K562 (cell line): ENCODE results near the gene PTCH2.

Experiments
- CTCF ChIP-seq, 3 experiments: IDR thresholded peaks in 2 of 3; conservative IDR thresholded peaks in 1 of 3; 2 replicates each; pipeline ENCODE4 v1.5.1; 2011 to 2012; ENCODE audit warnings: low read length in 3 of 3, mild to moderate bottlenecking in 3 of 3, control low read depth in 2 of 3, improper control_type of control experiment in 1 of 3, inconsistent platforms in 1 of 3, low read depth in 1 of 3, mixed read lengths in 1 of 3, moderate library complexity in 1 of 3; ENCODE audit not compliant: insufficient read depth in 2 of 3
- FIP1L1 ChIP-seq: fragments of 200-400 bp; formaldehyde crosslinking; IDR thresholded peaks from 2 replicates; pipeline ENCODE4 v1.6.1; 2018; ENCODE audit warnings: mild to moderate bottlenecking, low read depth, low read length; ENCODE audit not compliant: poor library complexity, severe bottlenecking
- MAZ ChIP-seq, 2 experiments: fragments of 450-650 bp in 1 of 2; sonication (generic) in 1 of 2; formaldehyde crosslinking; IDR thresholded peaks in 1 of 2; conservative IDR thresholded peaks in 1 of 2; 2 replicates each; pipeline versions ENCODE4 v1.4.0 to v1.5.0; 2020; ENCODE audit warnings: mild to moderate bottlenecking in 1 of 2, missing genetic modification reagents in 1 of 2
- TF ChIP-seq, protein P1 (sequence below): fragments of 250-450 bp; sonication (Bioruptor Pico); IDR thresholded peaks from 2 replicates; pipeline ENCODE4 v1.8.0; 2022; ENCODE audit warnings: inconsistent platforms

- TF ChIP-seq FIP1L1: no peak
- TF ChIP-seq, protein P1, sequence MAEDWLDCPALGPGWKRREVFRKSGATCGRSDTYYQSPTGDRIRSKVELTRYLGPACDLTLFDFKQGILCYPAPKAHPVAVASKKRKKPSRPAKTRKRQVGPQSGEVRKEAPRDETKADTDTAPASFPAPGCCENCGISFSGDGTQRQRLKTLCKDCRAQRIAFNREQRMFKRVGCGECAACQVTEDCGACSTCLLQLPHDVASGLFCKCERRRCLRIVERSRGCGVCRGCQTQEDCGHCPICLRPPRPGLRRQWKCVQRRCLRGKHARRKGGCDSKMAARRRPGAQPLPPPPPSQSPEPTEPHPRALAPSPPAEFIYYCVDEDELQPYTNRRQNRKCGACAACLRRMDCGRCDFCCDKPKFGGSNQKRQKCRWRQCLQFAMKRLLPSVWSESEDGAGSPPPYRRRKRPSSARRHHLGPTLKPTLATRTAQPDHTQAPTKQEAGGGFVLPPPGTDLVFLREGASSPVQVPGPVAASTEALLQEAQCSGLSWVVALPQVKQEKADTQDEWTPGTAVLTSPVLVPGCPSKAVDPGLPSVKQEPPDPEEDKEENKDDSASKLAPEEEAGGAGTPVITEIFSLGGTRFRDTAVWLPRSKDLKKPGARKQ (CRISPR knock-in tag): no peak
- TF ChIP-seq MAZ (CRISPR knock-in tag; conservative IDR thresholded peaks at IDR 0.05 in 1 of 2, IDR thresholded peaks at IDR 0.05 in 1 of 2): no peak
- no peak for TF ChIP-seq CTCF (IDR thresholded peaks at IDR 0.05 in 2 of 3, conservative IDR thresholded peaks at IDR 0.05 in 1 of 3; ENCODE audit: insufficient read depth in 2 of 3, low read depth in 1 of 3, low read length in 3 of 3)
Measured at GRCh38 chr1:44811234-44811633, 31.8 kb downstream of the PTCH2 start.
